Adrenal gland (tissue), 5 donors: ENCODE results near the gene TNS2.

ENCODE experiments used
- CTCF ChIP-seq, 6 experiments: fragments of 450-650 bp in 4 of 6; fragments of 200-600 bp in 2 of 6; sonication (generic) in 1 of 6; IDR thresholded peaks; 1 replicate in 5 of 6; 2 replicates in 1 of 6; pipeline versions ENCODE4 v1.5.1 to v1.8.0; 2016 to 2021; ENCODE audit warnings: antibody characterized with exemption in 6 of 6, mild to moderate bottlenecking in 2 of 6, moderate library complexity in 1 of 6
- POLR2A ChIP-seq, 2 donors: fragments of 450-650 bp; IDR thresholded peaks; one replicate each; pipeline ENCODE4 v1.6.1; 2017; ENCODE audit warnings: antibody characterized with exemption in 2 of 2, mild to moderate bottlenecking in 2 of 2, moderate library complexity in 1 of 2
- donor health status: DM: no; HTN: no; CAD: no.

- TF ChIP-seq CTCF (IDR thresholded peaks at IDR 0.05): no peak
- no peak for TF ChIP-seq POLR2A (IDR thresholded peaks at IDR 0.05)
Measured at GRCh38 chr12:53067074-53067992, 17.5 kb downstream of the TNS2 start.
